GM12875 (cell line): ENCODE data around the gene CADM1.

Experiments used
- H3K4me3 ChIP-seq: one replicate; pipeline ENCODE4 v1.5.1; 2011; ENCODE audit warnings: low read depth, low read length, control low read depth
- CTCF ChIP-seq: IDR thresholded peaks from 2 replicates; pipeline ENCODE4 v1.5.1; 2011; ENCODE audit warnings: low read depth, mild to moderate bottlenecking, control low read depth, inconsistent platforms, low read length, moderate library complexity, borderline replicate concordance; ENCODE audit not compliant: insufficient read depth

Gene CADM1

DNA sequence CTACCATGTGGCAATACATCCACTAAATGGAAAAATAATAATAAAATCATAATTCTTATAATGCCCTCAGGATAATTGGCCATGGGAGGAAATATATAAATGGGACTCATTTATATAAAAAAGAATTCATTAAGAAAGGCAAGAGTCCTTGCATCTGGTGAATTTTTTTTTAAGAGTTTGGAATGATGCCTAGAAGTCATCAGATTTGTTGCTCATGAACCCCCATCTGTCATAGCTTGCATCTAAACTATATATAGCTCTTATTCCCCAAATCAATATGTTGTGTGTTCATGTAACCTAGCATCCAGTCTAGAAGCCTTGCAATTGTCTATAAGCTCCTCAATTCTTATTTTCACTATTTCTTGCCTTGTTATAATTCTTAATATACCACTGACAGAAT is 75.9 kb downstream of the CADM1 start:
- no peak overlapping the region for H3K4me3 ChIP-seq
- TF ChIP-seq CTCF = no peak

GRCh38 chr11:115425816-115426215 is 78.4 kb downstream of the CADM1 start:
- no peak overlapping the region for H3K4me3 ChIP-seq
- TF ChIP-seq CTCF = no peak

DNA sequence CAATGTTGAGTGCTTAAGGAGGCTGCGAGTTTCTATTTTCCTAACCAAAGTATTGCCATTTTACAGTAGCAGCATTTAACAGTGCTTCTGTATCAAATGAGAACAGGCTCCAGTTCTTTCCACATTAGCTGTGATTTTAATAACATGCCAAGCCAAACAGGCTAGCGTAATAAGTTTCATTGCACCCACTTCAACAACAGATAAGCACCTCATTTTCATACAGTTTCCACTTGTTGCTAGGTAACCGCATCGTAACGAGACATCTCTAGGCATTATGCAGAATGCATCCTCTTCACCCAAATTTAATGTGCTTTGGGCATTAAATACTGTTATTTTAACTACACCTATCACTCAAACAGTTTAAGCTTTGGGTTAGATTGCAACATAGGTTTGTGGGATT is 79.0 kb downstream of the CADM1 start:
- TF ChIP-seq CTCF = no peak
- H3K4me3 ChIP-seq = no peak overlapping the region

DNA sequence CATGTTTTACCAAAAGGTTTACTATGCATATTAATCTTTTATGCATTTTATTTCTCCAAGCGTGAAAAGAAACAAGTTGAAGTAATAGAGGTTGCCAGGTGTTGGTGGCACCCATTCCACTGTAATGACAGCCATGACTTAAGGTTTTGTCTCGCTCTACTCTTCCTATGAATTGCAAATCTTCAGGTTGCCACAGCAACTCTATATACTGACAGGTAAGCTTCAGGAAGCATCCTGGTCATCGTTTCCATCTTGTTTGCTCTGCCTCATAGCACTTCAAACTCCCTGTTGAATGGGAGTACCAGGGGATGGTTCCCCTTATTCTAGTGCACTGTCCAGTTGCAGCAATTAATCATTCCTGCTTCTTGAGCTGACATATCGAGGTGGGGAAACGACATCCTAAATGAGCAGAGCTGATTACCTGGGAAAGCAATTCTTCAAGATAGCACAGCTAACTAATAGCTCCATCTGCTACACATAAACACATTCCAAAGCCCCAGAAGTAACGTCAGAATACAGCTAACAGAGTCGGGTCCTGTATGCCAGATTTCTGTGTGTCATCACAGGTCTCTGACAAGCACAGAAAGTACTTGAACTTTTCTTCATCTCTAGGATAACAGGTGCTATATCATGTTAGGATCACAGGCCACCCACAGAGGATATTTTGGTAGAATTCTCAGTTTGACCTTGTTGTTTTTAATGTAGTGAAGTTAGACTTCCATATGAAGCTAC is 80.3 kb downstream of the CADM1 start:
- no peak for TF ChIP-seq CTCF
- no peak overlapping the region for H3K4me3 ChIP-seq

GRCh38 chr11:115421992-115422689 is 82.1 kb downstream of the CADM1 start:
- no peak overlapping the region for H3K4me3 ChIP-seq

DNA sequence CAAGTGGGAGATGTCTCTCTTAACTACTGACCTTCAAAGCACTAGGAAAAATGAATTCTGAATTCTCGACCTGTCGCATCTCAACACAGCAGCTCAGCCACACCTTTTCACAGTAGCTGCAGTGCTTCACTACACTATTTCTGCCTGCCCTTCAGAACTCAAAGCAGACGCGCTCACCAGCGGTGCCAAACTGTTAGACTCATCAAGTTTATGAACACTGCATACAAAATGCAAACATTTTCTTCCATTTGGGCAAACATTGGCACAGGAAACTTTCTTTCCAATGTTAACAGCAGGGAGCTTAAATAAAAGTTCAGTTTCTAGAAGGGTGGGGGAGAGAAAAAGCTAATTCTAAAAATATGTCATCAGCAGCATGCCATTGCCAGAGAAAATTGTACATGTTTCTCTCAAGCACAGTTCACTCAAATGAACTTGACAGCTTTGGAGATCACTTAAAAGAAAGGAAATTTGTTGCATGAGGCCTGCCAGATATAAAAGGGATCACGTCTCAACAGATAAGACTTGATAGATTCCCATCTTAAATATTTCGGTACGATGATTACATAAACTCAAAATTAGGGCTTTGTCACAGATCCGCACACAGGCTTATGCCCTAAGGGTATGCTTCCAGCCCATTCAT is 82.7 kb downstream of the CADM1 start:
- no peak for TF ChIP-seq CTCF
- no peak overlapping the region for H3K4me3 ChIP-seq

More at GRCh38 chr11:115421992-115422689, 82.1 kb downstream of the CADM1 start:
- no peak for TF ChIP-seq CTCF
